ENCODE results near the gene ERO1A.

ERO1A gene

GRCh38 chr14:52598568-52598967 lies 96.8 kb downstream of the ERO1A start:
- no peak for DNase-seq

- no peak for DNase-seq
Observed at GRCh38 chr14:52596861-52597260, 98.5 kb downstream of the ERO1A start.

DNA sequence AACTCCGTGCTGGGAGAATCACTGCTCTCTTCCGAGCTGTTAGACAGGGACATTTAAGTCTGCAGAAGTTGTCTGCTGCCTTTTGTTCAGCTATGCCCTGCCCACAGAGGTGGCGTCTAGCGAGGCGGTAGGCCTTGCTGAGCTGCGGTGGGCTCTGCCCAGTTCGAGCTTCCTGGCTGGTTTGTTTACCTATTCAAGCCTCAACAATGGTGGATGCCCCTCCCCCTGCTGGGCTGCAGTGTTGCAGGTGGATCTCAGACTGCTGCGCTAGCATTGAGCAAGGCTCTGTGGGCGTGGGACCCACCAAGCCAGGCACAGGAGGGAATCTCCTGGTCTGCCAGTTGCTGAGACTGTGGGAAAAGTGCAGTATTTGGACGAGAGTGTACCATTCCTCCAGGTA lies 99.0 kb downstream of the ERO1A start:
- DNase-seq: no peak

DNA sequence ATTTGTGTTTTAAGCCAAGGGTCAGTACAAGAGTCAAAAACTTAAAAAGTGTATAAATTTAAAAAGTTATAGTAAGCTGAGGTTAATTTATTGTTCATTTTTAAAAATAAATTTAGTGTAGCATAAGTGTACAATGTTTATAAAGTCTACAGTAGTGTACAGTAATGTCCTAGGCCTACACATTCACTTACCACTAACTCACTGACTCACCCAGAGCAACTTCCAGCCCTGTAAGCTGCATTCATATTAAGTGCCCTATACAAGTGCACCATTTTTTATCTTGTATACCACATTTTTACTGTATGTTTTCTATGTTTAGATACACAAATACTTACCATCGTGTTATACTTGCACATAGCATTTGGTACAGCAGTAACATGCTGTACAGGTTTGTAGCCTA lies 105.0 kb downstream of the ERO1A start:
- DNase-seq: no peak
